Endothelial cell (in vitro differentiated cells): Measurements from ENCODE around the gene EPS8L3. TPM values are rescaled to one million over a fixed set of nuclear protein-coding genes. Genes with fewer than 3 reads are reported as not detected.

Experiments used
- DNase-seq: peaks from one replicate; pipeline ENCODE4 v3.0.0; 2021; ENCODE audit warnings: low spot score
- H3K27ac Mint-ChIP-seq: one replicate; pipeline ENCODE4 v1.8.0; 2021; ENCODE audit warnings: mixed read lengths, inconsistent platforms; ENCODE audit not compliant: unreplicated experiment
- H3K27me3 Mint-ChIP-seq: one replicate; pipeline ENCODE4 v1.8.0; 2021; ENCODE audit warnings: mild to moderate bottlenecking, moderate library complexity, mixed read lengths, inconsistent platforms; ENCODE audit not compliant: unreplicated experiment
- H3K36me3 Mint-ChIP-seq: one replicate; pipeline ENCODE4 v1.8.0; 2021; ENCODE audit warnings: mild to moderate bottlenecking, low read depth, mixed read lengths, inconsistent platforms; ENCODE audit not compliant: unreplicated experiment
- H3K4me1 Mint-ChIP-seq: one replicate; pipeline ENCODE4 v1.8.0; 2021; ENCODE audit warnings: mild to moderate bottlenecking, mixed read lengths, inconsistent platforms; ENCODE audit not compliant: unreplicated experiment
- H3K4me3 Mint-ChIP-seq: one replicate; pipeline ENCODE4 v1.8.0; 2021; ENCODE audit warnings: mild to moderate bottlenecking, mixed read lengths, inconsistent platforms; ENCODE audit not compliant: unreplicated experiment
- H3K9me3 Mint-ChIP-seq: one replicate; pipeline ENCODE4 v1.8.0; 2021; ENCODE audit warnings: mixed read lengths, inconsistent platforms; ENCODE audit not compliant: unreplicated experiment
- total RNA-seq: library from RNA; stranded (reverse); fragmentation: NEBNext Ultra II Directional; extraction: Animal tissue kit (Norgen Biotek cat#: 25700); gene quantifications from one replicate; pipeline ENCODE4 v1.2.1, GENCODE V29; 2021; ENCODE audit not compliant: unreplicated experiment
- TF ChIP-seq, protein P1 (sequence below): fragments of 200-600 bp; sonication (generic); IDR thresholded peaks from one replicate; pipeline ENCODE4 v1.5.0; 2021; ENCODE audit warnings: antibody characterized with exemption; ENCODE audit not compliant: unreplicated experiment

EPS8L3 gene
- total RNA-seq, 1 donor from 2014 or later: not detected

DNA sequence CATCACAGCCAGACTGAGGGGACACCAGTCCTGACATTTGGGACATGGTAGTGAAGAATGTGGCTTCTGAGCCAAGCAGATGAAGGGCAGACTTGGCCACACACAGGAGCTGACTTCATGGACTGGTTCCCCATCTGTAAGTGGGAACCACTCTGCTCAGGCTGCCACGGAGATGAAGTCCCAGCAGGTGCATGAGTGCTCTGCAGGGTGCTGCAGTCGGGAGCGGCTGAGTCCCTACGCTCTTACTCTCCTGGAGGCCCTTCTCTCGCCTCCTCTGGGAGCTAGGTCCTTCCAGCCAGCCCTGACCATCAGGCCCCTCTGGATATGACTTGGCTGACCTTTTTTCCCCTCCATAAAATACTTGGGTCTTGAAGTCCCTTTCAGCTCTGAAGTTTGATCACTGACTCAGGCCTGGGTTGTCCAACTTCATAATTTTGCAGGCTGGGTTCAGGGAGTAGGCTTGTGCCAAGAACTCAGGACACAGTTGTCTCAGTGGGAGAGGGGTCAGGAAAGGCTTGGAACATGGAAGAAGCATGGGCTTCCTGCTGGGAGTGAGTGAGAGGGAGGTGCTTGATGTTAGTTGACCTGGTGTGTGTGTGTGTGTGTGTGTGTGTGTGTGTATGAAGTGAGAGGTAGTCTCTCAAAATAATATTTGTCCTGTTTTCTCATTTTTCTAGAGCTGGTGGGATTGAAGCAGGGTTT is 21.0 kb upstream of the EPS8L3 start:
- peaks cover 5% of the 10 kb centered on the region for H3K36me3 Mint-ChIP-seq
- H3K27ac Mint-ChIP-seq: no peak overlapping the region
- peaks cover 6% of the 10 kb centered on the region for H3K27me3 Mint-ChIP-seq
- H3K4me1 Mint-ChIP-seq: peaks cover 9% of the 10 kb centered on the region
- TF ChIP-seq, protein P1, sequence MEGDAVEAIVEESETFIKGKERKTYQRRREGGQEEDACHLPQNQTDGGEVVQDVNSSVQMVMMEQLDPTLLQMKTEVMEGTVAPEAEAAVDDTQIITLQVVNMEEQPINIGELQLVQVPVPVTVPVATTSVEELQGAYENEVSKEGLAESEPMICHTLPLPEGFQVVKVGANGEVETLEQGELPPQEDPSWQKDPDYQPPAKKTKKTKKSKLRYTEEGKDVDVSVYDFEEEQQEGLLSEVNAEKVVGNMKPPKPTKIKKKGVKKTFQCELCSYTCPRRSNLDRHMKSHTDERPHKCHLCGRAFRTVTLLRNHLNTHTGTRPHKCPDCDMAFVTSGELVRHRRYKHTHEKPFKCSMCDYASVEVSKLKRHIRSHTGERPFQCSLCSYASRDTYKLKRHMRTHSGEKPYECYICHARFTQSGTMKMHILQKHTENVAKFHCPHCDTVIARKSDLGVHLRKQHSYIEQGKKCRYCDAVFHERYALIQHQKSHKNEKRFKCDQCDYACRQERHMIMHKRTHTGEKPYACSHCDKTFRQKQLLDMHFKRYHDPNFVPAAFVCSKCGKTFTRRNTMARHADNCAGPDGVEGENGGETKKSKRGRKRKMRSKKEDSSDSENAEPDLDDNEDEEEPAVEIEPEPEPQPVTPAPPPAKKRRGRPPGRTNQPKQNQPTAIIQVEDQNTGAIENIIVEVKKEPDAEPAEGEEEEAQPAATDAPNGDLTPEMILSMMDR: no peak
- no peak overlapping the region for H3K4me3 Mint-ChIP-seq
- DNase-seq: no peak
- H3K9me3 Mint-ChIP-seq: no peaks in the 10 kb centered on the region

DNA sequence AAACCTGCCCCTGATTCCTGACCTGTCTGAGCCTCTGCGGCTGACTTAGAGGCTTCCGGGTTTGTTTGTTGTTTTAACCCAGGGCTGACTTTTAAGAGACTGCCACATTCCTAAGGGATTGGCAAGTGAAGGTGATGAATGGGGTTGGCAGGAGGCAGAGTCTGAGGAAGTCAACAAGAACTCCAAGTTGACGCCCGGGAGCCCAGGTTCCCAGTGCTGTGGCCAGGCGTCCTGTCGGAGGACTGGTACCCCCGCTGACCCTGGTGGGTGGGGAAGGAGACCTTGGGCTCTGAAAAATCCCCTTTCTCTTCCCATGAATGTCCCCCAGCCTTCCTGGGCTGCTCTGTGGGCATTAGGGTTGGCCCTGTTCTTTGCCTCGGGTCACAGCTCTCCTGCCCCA is 19.7 kb upstream of the EPS8L3 start:
- TF ChIP-seq, protein P1: no peak
- no peak overlapping the region for H3K27ac Mint-ChIP-seq
- no peaks in the 10 kb centered on the region for H3K9me3 Mint-ChIP-seq
- no peak overlapping the region for H3K4me3 Mint-ChIP-seq
- DNase-seq: no peak
- peaks cover 4% of the 10 kb centered on the region for H3K4me1 Mint-ChIP-seq
- peaks cover 6% of the 10 kb centered on the region for H3K27me3 Mint-ChIP-seq
- H3K36me3 Mint-ChIP-seq: peaks cover 5% of the 10 kb centered on the region

DNA sequence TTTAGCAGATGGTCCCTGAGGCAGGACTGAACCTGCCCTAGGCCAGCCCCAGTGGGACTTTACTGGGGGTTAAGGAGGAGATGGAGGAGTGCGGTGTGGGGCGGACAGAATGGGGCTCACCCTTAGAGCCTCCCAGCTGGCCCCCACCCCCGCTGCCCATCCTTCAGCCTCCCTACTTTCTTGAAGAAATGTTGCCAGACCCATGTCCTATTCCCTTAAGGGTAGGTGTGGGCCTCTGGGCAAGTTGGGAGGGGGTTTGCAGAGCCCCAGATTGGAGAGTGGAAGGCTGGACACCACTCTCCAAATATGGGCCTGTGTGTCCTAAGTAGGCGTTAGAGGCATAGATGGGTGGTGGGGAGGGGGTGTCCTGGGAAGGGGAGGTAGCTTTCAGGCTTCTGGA is 19.2 kb upstream of the EPS8L3 start:
- TF ChIP-seq, protein P1: no peak
- no peaks in the 10 kb centered on the region for H3K9me3 Mint-ChIP-seq
- H3K27me3 Mint-ChIP-seq: peaks cover 6% of the 10 kb centered on the region
- H3K36me3 Mint-ChIP-seq: peaks cover 5% of the 10 kb centered on the region
- H3K4me1 Mint-ChIP-seq: peaks cover 4% of the 10 kb centered on the region
- no peak overlapping the region for H3K4me3 Mint-ChIP-seq
- no peak for DNase-seq
- H3K27ac Mint-ChIP-seq: no peak overlapping the region

DNA sequence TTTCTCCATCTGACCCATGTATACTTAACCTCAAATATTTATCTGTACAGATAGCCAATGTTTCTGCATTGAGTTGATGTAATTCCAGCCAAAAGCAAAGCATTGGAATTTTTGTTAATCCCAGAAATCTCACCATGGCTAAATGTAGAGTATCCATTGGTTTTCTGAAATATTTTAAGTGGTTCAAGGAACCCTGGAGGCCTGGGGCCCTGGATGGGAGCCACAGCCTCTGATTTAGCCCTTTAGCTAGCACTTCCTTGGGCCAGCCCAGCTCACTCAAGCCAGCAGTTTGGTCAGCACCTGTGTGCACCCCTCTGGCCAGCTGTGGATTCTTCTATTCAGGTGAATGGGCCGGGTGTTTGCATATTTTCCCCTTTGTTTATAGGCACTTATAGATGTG is 18.8 kb upstream of the EPS8L3 start:
- TF ChIP-seq, protein P1: no peak
- Mint-ChIP-seq H3K4me3 (no peak overlapping the region), H3K9me3 (no peaks in the 10 kb centered on the region), H3K36me3 (peaks cover 5% of the 10 kb centered on the region), H3K27me3 (peaks cover 6% of the 10 kb centered on the region), H3K4me1 (peaks cover 4% of the 10 kb centered on the region), H3K27ac (no peak overlapping the region)
- DNase-seq: no peak

DNA sequence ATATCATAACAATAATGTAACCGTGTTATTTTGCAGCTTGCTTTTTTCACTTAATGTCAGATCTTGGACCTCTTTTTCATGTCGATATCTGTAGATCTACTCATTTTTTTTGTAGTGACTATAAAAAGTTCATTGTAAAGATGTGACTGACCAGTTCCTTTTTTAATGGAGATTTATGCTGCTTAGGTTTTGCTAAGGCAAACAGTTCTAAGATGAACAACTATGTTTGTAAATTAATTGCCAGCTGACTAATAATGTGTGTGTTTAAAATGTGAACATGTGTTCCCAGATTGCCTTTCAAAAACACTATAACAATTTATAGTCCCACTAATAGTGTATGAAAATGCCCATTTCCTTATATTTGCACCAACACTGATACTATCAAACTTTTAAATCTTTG is 18.1 kb upstream of the EPS8L3 start:
- Mint-ChIP-seq H3K4me3 (no peak overlapping the region), H3K4me1 (peaks cover 4% of the 10 kb centered on the region), H3K36me3 (peaks cover 5% of the 10 kb centered on the region), H3K27me3 (peaks cover 6% of the 10 kb centered on the region), H3K27ac (no peak overlapping the region), H3K9me3 (no peaks in the 10 kb centered on the region)
- TF ChIP-seq, protein P1: no peak
- DNase-seq: no peak
